AG04449 (cell line): Measurements from ENCODE around the gene ISX.

Experiments
- CTCF ChIA-PET: fragments of 350-600 bp; formaldehyde crosslinking; extraction: SDS; loops from one replicate; lab custom pipeline; 2021; ENCODE audit warnings: antibody characterized with exemption; lab: Yijun Ruan, JAX
- POLR2A ChIA-PET: fragments of 400-600, 350-600 bp; formaldehyde crosslinking; extraction: SDS; loops from one replicate; lab custom pipeline; 2020; ENCODE audit warnings: antibody characterized with exemption, inconsistent platforms; lab: Yijun Ruan, JAX
- DNase-seq: peaks from one replicate; pipeline ENCODE4 v3.0.0-alpha.2; 2010; ENCODE audit warnings: low read depth, low spot score
- H3K4me3 ChIP-seq: 2 replicates; pipeline ENCODE4 v1.5.1; 2011; ENCODE audit warnings: low read depth, mild to moderate bottlenecking, control low read depth, low read length
- CTCF ChIP-seq: IDR thresholded peaks from one replicate; pipeline ENCODE4 v1.5.1; 2011; ENCODE audit warnings: mild to moderate bottlenecking, moderate library complexity, low read length, control low read depth, inconsistent platforms; ENCODE audit not compliant: insufficient read depth; ENCODE audit errors: missing control alignments

ISX gene

GRCh38 chr22:35065796-35066218, at the start of gene ISX:
TSS of gene ISX (plus strand) at chr22:35066158. CDS start at chr22:35067088, 930 bp downstream.
- no peak for TF ChIP-seq CTCF
- CTCF ChIA-PET: no interaction called here
- no peak for DNase-seq
- H3K4me3 ChIP-seq: no peak within 1 kb of the TSS
- POLR2A ChIA-PET: no interaction called here

- H3K4me3 ChIP-seq: no peak overlapping the region
- TF ChIP-seq CTCF: no peak
- no peak for DNase-seq
- POLR2A ChIA-PET: no interaction called here
- CTCF ChIA-PET: no interaction called here
These were observed 49.0 kb upstream of the ISX start for GRCh38 chr22:35016909-35017308.

- ChIA-PET POLR2A (no interaction called here), CTCF (interaction anchor here (2.1 kb wide), 1 partner anchor 604 kb away, joined by 6 read pairs; no protein-coding TSS in a partner anchor)
- no peak for TF ChIP-seq CTCF
- H3K4me3 ChIP-seq: no peak overlapping the region
- no peak for DNase-seq
These were observed 47.0 kb upstream of the ISX start for GRCh38 chr22:35018995-35019394.

- TF ChIP-seq CTCF: no peak
- DNase-seq: no peak
- ChIA-PET CTCF (interaction anchor here (0.9 to 1.3 kb wide), 2 partner anchors 17 to 178 kb away, joined by 3 read pairs; no protein-coding TSS in a partner anchor), POLR2A (interaction anchor here (1.1 kb wide), 1 partner anchor 239 kb away, joined by 3 read pairs; no protein-coding TSS in a partner anchor)
- no peak overlapping the region for H3K4me3 ChIP-seq
These were observed 45.4 kb upstream of the ISX start for GRCh38 chr22:35020517-35020916.

- DNase-seq: no peak
- ChIA-PET CTCF (interaction anchor here (0.9 to 1.6 kb wide), 3 partner anchors 16 to 222 kb away, joined by 3 to 5 read pairs (median 3); no protein-coding TSS in a partner anchor), POLR2A (interaction anchor here (1.1 kb wide), 2 partner anchors 171 to 240 kb away, joined by 3 read pairs; no protein-coding TSS in a partner anchor)
- no peak overlapping the region for H3K4me3 ChIP-seq
- TF ChIP-seq CTCF: no peak
These were observed 44.8 kb upstream of the ISX start for GRCh38 chr22:35021161-35021560.

- ChIA-PET CTCF (interaction anchor here (1.0 to 2.5 kb wide), 6 partner anchors 22 to 223 kb away, joined by 3 to 8 read pairs (median 4); no protein-coding TSS in a partner anchor), POLR2A (no interaction called here)
- no peak for DNase-seq
- no peak for TF ChIP-seq CTCF
- no peak overlapping the region for H3K4me3 ChIP-seq
These were observed 43.7 kb upstream of the ISX start for GRCh38 chr22:35022291-35022690.
